GM11168 (cell line): ENCODE data around the gene MRPS31.
"Not testable (repeated sequence)": the region's sequence is repeated elsewhere in the genome, so short reads cannot be mapped to it uniquely, and the experiment has no call there.

Experiments
- in situ Hi-C: fragments of 300-500 bp; cut with MboI; formaldehyde crosslinking; loops from one replicate; pipeline ENCODE4 v1.12.0; 2022; ENCODE audit warnings: low sequenced_read_pairs; ENCODE audit not compliant: unreplicated experiment

The MRPS31 gene

DNA sequence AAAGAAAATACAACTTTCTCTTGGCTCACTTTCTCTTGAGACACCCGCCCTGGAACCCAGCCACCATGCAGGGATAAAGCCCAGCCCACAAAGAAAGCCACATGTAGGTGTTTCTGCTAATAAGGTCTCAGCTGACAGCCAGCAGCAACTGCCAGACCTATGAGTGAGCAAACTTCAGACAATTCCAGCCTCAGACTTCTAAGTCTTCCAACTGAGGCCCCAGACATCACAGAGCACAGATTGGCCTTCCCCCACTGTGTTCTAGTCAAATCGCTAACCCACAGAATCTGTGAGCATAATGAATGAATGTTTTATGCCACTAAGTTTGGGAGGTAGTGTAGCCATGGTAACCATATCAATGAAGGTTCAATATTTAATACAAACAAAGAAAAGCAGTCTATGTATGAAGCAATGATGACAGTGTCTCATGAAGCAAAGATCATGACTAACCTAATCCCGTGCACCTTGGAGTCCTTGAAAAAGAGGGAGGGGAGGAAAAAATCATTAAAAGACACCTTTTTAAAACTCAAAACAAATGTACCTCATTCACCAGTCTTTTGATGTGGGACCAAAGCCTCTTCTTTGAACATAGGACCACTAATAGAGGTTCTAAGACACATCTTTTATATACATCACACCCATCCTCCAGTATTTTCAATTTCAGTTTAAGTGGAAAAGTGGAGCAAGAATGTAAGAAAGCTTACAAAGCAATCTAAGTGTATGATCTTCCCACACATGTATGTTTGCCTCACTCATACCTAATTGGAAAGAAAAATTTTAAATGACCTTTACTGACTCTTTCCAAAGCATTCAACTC lies 6.2 kb downstream of the MRPS31 start:
- in situ Hi-C loops, result no loop called here

DNA sequence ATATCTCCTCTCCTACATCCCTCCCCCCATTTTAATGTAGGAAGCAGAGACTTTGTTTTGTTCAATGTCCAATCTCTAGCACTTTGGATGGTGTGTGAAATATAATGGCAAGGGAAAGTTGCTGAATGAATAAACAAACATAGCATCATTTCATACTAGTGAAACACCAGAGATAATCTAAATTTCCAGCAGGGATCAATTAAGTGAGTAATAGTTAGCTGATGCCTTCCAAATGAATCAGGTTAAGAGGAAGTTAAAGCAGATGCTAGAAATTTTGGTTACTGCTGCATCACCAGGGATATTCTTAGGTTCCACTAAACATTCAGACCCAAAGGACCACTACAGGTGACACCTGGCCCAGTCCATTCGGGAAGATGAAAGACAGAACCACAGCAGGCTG lies 8.1 kb downstream of the MRPS31 start:
- in situ Hi-C loops, result no loop called here

DNA sequence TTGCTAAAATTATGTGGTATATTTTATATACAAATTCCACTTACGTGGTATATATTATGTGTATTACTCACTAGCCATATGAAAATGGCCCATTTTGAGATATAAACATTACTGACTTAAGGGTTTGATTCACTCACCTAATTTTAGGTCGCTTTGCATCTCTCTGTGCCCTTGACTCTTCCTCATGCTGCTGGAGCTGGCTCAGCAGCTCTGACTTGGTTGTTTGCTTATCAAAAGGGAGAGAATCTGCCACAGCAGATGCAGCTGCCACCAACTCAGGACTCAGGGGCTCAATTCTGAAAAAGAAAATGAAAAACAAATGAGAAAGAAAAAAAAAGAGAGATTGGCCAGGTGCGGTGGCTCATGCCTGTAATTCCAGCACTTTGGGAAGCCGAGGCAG lies 12.2 kb downstream of the MRPS31 start:
- in situ Hi-C loops, result no loop called here

DNA sequence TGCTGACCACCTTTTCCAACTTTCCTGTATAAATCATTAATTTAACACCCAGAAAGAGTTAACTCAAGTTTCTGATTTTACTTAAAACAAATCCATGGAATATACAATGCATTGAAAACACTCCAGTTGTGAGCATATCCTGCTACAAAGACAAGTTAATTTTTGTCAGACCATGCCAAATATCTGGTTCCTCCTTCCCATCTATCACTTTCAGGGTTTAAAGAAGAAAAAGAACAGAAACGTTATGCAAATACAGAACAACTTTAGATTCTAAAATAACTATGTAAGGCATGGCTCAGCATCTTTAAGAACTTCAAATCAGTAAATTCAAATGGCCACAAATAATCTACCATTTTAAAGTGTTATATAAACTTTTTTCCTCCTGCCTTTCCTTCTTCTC lies 14.9 kb downstream of the MRPS31 start:
- in situ Hi-C loops, result no loop called here

DNA sequence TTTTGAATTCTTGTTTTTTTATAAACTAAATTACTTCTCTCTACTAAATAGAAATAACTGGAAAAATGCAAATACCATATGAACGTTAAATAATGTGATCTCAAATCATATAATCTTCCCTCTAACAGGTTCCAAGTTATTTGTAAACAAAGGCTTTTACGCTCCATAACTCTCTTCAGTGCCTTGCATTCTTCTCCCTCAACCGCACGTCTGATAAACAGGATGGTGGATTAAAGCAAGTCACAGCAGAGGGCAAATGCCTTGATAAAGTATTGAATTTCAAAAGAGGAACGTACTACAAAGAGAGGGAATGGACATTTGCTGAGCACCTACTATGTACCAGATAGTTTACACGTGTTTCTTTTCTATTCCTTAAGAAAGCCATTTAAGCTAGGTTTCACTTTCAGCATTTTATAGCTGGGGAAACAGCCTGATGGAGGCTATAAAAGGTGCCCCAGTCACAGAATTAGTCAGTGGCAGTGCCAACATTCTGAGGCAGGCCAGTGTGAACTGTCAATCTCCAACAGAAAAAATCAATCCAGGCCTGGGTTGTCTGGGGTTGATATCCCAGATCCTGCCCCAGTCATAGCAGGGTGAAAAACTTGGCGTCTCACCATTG lies 15.8 kb downstream of the MRPS31 start:
- in situ Hi-C loops, result no loop called here

DNA sequence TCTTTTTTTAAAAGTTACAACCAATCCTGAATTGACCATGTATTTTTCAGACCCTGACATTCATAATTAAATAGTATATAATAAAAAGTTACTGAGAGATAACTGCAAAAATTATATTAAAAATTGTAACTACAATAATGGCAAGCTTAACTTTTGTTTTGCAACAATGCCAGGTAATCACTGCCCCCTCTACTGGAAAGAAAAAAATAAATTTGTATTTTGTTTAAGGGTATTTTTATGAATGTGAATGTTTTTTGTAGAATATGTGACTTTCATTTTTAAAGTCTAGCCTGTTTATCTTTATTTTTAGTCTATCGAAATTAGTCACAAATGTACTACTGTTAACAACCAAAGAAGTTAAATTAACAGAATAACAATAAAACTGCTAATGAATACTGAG lies 21.7 kb downstream of the MRPS31 start:
- in situ Hi-C loops, result no loop called here

DNA sequence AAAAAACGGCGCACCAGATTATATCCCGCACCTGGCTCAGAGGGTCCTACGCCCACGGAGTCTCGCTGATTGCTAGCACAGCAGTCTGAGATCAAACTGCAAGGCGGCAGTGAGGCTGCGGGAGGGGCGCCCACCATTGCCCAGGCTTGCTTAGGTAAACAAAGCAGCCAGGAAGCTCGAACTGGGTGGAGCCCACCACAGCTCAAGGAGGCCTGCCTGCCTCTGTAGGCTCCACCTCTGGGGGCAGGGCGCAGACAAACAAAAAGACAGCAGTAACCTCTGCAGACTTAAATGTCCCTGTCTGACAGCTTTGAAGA lies 35.8 kb downstream of the MRPS31 start:
- in situ Hi-C loops, result not testable (repeated sequence)

DNA sequence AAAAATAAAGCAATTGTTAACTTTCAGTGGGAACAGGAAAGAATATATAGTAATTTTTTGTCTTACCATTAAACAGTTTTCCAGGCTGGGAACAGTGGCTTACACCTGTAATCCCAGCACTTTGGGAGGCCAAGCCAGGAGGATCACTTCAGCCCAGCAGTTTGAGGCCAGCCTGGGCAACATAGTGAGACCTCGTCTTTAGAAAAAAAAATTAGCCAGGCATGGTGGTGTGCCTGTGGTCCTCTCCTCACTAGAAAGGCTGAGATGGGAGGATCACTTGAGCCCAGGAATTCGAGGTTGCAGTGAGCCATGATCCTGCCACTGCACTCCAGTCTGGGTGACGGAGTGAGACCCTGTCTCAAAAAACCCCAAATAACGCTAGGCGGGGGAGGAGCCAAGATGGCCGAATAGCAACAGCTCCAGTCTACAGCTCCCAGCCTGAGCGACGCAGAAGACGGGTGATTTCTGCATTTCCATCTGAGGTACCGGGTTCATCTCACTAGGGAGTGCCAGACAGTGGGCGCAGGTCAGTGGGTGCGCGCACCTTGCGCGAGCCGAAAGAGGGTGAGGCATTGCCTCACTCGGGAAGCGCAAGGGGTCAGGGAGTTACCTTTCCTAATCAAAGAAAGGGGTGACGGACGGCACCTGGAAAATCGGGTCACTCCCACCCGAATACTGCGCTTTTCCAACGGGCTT lies 36.3 kb downstream of the MRPS31 start:
- in situ Hi-C loops, result not testable (repeated sequence)

DNA sequence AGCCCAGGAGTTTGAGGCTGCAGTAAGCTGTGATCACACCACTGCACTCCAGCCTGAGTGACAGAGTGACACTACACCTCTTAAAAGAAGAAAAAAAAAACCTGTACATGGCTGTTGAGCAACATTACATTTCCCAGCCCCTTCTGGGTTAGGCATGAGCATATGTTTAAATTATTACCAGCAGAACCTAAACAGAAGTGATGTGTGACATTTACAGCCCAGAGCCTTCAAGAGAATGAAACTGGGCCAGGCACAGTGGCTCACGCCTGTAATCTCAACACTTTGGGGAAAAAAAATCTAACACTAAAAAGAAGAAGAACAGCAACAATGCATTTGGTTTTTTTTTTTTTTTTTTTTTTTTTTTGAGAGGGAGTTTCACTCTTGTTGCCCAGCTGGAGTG lies 38.3 kb downstream of the MRPS31 start:
- in situ Hi-C loops, result no loop called here

DNA sequence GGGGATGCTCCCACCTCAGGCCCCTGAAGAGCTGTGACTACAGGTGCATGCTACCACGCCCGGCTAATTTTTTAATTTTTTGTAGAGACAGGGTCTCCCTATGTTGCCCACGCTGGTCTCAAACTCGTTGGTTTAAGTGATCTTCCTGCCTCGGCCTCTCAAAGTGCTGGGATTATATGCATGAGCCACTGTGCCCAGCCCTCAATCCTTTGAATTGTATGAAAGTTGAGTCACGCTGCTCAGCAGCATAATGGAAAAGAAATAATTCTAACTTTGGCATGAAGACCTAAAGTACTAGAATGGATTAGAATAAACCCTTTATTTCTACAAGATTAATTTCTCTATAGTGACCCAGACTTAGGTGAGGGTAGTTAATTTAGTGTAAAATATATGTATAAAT lies 42.4 kb downstream of the MRPS31 start:
- in situ Hi-C loops, result no loop called here

DNA sequence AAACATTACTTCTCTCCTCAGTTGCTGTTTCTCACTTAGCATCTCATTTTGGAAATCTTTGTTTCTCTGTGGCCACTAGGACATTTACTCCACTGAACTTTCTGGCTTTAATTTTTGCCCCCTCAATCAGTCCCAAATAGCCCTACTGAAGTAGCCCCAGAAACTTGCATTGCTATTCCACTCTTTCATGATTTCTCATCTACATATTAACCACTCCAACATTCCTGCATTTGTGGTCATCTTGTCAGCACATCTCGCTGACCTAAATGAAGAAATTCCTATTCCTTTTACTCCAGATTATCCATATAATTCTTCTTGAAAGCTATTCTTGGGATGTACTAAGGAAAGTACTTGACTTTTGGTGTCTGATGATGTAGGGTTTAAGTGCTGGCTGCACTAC lies 56.6 kb downstream of the MRPS31 start:
- in situ Hi-C loops, result not testable (repeated sequence)

DNA sequence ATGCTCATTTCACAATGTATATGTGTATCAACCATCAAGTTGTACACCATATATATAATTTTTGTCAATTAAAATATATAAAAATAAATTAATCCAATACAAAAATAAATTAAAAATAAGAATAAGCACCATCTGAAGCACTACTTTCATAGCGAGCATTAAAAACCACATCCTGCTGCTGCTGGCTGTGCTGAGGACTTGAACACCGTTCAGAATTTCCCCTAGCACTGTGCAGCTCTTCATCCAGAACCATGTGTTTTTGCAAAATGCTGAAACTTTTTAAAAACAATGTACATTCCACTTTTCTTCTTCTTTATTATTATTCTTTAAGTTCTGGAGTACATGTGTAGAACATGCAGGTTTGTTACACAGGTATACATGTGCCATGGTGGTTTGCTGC lies 64.6 kb downstream of the MRPS31 start:
- in situ Hi-C loops, result no loop called here

DNA sequence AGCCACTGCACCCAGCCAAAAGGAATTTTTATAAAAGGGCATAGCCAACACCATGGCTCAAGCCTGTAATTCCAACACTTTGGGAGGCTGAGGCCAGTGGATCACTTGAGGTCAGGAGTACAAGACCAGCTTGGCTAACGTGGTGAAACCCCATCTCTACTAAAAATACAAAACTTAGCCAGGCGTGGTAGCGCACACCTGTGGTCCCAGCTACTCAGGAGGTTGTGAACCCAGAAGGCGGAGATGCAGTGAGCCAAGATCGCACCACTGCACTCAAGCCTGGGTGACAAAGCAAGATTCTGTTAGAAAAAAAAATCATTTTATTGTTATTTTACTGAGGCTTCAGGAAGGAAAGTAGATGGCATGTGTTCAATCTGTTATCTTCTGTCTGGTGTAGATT lies 73.3 kb downstream of the MRPS31 start:
- in situ Hi-C loops, result loop anchor here (25.0 kb wide), 2 partner anchors 760 to 910 kb away; no protein-coding TSS in a partner anchor

DNA sequence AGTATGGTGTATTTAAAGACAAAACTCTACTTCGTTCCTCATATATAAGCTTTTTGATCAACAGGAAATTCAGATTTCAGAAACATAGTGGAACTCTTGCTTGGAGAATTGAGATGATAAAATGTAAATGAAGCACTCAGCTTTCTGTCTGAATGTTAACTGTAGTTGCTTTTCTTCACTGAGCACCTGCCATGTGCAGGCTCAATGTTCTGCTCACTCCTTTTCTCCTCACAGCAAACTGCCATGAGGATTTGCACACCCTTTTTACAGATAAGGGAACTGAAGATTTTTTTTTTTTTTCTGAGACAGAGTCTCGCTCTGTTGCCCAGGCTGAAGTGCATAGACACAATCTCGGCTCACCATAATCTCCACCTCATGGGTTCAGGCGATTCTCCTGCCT lies 76.6 kb downstream of the MRPS31 start:
- in situ Hi-C loops, result loop anchor here (25.0 kb wide), 2 partner anchors 757 to 907 kb away; no protein-coding TSS in a partner anchor

DNA sequence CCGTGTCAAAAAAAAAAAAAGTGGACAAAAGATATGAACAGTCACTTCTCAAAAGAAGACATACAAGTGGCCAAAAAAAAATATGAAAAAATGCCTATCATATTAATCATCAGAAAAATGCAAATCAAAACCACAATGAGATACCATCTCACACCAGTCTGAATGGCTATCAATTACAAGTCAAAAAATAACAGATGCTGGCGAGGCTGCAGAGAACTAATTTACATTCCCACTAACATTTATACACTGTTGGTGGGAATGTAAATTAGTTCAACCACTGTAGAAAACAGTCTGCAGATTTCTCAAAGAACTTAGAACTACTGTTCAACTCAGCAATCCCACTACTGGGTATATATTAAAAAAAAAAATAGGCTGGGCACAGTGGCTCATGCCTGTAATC lies 78.0 kb downstream of the MRPS31 start:
- in situ Hi-C loops, result loop anchor here (25.0 kb wide), 2 partner anchors 756 to 906 kb away; no protein-coding TSS in a partner anchor

DNA sequence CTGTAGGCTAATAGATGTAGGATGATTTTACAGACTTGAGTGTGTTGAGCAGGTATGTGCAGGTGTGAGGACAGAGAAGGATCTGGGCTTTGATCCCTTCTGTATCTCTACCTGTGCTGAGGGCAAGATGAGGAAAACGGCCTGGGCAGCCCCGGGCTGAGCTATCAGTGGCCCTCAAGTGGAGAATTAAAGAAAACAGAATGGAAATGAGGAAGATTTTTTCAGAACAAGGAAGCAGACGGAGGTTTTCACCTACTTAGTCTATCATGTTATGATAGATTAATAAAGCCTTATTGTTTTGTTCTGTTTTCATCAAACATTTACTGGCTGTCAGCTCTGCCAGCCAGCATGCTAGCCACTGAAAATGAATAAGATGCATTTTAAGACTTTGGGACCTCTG lies 82.2 kb downstream of the MRPS31 start:
- in situ Hi-C loops, result loop anchor here (10.0 to 25.0 kb wide), 3 partner anchors 614 to 901 kb away; no protein-coding TSS in a partner anchor

DNA sequence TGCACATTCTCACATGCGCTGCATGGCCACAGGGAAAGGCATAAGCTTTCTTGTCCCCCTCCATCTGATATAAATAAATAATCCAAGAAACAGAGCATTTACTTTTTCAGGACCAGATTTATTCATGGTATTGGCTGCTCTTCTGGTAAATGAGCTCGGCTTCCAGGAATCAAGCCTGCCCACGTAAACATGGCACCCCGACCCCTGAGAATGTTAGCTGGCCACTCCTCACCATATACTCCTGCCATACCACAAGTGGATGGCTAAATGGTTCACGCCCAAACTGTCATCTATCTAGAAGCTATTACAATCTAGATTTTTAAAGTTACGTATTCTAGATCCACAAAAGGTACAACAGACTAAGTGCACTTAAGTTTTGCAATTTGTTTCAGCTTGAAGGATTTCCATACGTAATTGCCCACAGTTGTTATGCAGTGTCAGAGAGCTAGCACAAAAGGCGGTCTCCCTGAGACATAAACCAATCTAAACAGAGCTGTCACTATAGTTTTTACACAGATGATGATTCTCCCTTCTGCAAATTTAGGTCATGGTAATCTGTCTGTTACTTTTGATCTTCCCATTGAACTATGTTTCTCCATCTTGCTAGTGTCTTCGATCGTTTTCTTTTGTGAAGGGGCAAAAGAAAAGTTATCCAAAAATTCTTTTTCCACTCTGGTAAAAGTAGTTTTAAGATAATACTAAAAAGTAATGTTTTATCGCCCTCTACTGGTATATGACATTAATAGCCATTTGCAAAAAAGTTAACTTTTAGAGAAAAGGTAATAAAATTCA lies 88.3 kb downstream of the MRPS31 start:
- in situ Hi-C loops, result loop anchor here (10.0 to 25.0 kb wide), 3 partner anchors 608 to 895 kb away; no protein-coding TSS in a partner anchor

DNA sequence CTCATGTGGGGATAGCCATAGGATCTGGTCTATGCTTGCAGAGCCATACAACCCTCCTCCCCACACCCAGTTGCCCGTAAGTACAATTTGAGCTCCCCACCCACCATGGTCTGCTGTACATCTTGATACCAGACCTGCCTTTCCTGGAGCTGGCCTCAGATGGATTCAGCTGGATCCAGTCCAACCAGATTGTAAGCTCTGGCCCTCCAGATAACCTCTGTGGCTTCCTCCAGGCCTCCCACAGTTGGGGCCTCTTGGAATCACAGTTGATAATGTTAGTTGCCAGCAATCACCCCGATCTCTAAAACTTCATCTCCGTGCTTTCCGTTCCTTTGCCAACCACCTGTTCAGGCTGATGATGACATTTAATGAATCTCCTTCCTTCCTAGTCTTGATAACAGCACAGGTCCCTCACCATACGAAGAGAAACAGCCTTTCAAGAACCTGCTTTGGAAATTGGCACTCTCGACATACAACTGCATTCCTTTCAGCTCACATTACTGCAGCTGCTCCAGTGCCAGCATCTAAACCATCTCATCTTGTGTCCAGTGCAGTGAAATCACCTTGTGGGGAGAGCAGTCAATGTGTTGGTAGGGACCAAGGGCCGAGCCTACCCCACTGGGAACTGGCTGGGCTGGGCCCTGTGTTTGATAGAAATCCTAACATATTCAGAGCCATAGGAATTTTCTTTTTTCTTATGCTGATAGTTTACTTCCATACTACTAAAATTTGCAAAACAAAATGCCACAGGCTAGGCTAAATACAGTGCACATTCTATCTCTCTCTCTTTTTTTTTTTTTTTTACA lies 89.4 kb downstream of the MRPS31 start:
- in situ Hi-C loops, result loop anchor here (10.0 to 25.0 kb wide), 3 partner anchors 607 to 894 kb away; no protein-coding TSS in a partner anchor

DNA sequence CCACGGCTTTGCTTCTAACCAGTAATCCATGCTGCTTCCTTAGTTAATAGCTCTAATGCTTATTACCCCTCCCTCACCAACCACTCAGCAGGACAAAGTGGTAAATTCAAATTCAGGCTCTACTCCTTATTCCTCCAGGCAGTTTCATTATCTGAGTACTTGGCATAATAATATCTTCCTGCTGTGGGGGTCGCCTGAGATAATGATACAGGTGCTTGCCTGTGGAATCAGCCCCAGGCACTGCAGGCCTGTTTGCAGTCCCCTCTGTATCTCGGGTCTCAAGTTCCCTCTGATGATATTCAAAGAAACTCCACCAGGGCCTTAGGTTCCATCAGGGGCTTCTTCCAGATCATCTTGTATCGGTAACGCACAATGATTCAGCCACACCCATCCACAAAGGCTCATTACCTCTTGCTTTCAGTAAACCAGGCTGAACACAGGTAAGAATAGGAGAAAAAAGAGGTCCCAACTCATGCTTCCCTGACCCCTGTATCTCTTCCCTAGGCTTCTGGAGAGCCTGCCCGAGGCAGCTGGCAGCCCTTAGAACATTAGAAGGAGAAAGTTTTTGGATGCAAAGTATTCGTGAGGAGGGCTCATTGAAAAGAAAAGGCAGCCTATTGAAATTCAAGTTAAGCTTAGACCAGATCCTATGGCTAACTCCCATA lies 90.2 kb downstream of the MRPS31 start:
- in situ Hi-C loops, result loop anchor here (10.0 to 25.0 kb wide), 3 partner anchors 606 to 893 kb away; no protein-coding TSS in a partner anchor
